D721Med (cell line): ENCODE measurements around the gene RXFP4.

Experiments used
- DNase-seq: peaks from one replicate; pipeline ENCODE4 v3.0.0; 2011; ENCODE audit warnings: low spot score; ENCODE audit not compliant: insufficient read length
- FAIRE-seq: peaks from 2 replicates; lab custom pipeline; 2011; peaks lifted over from hg19 to GRCh38; lab: Jason Lieb, UNC
- TF ChIP-seq, protein P1 (sequence below): IDR thresholded peaks from 2 replicates; pipeline ENCODE4 v1.5.1; 2012; ENCODE audit warnings: mild to moderate bottlenecking, control low read depth; ENCODE audit not compliant: insufficient read depth; ENCODE audit errors: missing control alignments

RXFP4 gene

DNA sequence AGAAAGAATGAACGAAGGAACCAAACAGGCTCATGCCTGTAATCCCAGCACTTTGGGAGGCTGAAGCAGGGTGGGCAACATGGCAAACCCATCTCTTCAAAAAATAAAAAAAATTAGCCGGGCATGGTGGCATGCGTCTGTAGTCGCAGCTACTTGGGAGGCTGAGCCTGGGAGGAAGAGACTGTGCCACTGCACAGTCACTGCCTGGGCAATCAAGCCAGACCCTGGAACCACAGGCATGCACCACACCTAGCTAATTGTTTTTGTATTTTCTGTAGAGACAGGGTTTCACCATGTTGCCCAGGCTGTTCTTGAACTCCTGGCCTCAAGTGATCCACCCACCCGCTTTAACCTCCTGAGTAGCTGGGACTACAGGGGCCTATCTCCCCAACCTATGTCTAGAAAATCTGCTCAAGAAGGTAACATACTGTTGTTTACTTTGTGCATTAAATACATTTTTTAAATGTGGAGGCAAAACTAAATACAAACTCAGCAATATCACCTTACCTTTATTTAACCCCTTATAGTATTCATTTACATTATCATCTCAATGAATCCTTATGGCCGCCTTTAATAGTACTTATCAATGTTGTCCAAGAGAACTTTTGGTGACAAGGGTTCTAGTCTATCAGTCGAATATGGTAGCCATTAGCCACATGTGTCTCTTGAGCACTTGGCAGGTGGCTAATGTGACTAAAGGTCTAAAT is 10.0 kb upstream of the RXFP4 start:
- DNase-seq (no peak), FAIRE-seq (no peak)
- TF ChIP-seq, protein P1, sequence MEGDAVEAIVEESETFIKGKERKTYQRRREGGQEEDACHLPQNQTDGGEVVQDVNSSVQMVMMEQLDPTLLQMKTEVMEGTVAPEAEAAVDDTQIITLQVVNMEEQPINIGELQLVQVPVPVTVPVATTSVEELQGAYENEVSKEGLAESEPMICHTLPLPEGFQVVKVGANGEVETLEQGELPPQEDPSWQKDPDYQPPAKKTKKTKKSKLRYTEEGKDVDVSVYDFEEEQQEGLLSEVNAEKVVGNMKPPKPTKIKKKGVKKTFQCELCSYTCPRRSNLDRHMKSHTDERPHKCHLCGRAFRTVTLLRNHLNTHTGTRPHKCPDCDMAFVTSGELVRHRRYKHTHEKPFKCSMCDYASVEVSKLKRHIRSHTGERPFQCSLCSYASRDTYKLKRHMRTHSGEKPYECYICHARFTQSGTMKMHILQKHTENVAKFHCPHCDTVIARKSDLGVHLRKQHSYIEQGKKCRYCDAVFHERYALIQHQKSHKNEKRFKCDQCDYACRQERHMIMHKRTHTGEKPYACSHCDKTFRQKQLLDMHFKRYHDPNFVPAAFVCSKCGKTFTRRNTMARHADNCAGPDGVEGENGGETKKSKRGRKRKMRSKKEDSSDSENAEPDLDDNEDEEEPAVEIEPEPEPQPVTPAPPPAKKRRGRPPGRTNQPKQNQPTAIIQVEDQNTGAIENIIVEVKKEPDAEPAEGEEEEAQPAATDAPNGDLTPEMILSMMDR = no peak

- no peak for FAIRE-seq
- DNase-seq = no peak
- TF ChIP-seq, protein P1 = no peak
Observed at GRCh38 chr1:155932081-155932480, 9.4 kb upstream of the RXFP4 start.

DNA sequence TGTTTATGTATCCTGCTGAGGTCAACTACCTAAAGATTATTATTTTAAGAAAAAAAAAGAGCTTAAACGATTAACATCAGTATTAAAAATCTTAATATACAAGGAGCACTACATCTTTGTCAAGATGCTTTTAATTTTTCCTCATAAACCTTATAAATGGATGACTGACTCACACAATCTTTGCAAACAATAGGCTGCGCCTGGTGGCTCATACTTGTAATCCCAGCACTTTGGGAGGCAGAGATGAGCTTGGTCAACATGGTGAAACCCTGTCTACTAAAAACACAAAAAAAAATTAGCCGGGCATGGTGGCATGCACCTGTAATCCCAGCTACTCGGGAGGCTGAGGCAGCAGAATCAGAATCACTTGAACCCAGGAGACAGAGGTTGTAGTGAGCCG is 9.0 kb upstream of the RXFP4 start:
- DNase-seq (no peak), FAIRE-seq (no peak)
- TF ChIP-seq, protein P1 = no peak

- FAIRE-seq (no peak), DNase-seq (no peak)
- TF ChIP-seq, protein P1 = no peak
Observed at GRCh38 chr1:155933591-155934096, 7.8 kb upstream of the RXFP4 start.

GRCh38 chr1:155934097-155934935 is 7.1 kb upstream of the RXFP4 start, which contains the start of gene KHDC4:
KHDC4 (minus strand) TSS chr1:155934413; CDS start chr1:155934373, 40 bp downstream.
- TF ChIP-seq, protein P1 = no peak
- DNase-seq = peak; percentile 80
- FAIRE-seq = peak; percentile 96

DNA sequence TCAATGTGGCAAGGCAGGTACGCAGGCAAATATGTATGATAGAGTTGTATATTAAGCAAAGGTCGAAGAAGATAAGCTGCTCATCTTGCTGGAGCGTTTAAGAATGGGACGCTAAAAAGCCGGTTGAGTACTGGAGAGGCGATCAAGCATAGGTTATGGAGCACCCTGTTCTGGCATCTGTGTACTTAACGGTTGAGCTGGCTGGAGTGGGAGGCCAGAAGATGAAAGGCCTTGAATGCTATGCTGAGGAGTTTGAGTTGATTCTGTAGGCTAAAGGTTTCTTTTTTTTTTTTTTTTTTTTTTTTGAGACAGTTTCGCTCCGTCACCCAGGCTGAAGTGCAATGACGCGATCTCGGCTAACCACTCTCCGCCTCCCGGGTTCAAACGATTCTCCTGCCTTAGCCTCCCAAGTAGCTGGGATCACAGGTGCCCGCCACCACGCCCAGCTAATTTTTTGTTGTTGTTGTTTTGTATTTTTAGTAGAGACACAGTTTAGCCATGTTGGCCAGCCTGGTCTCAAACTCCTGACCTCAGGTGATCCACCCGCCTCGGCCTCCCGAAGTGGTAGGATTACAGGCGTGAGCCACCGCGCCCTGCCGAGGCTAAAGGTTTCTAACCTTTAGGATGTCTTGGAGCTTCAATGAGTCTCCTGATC is 6.4 kb upstream of the RXFP4 start:
- FAIRE-seq (peak; percentile 44), DNase-seq (peak; percentile 19)
- TF ChIP-seq, protein P1 = no peak
